GM21423 (cell line): ENCODE results near the gene SLC36A2.
"Not testable (repeated sequence)": the region's sequence is repeated elsewhere in the genome, so short reads cannot be mapped to it uniquely, and the experiment has no call there.

Source experiments
- ATAC-seq: cut with Tn5 transposase; IDR thresholded peaks from one replicate; pipeline ENCODE4 v1.9.1; 2021; ENCODE audit warnings: mild to moderate bottlenecking, moderate library complexity; ENCODE audit not compliant: unreplicated experiment

The SLC36A2 gene

DNA sequence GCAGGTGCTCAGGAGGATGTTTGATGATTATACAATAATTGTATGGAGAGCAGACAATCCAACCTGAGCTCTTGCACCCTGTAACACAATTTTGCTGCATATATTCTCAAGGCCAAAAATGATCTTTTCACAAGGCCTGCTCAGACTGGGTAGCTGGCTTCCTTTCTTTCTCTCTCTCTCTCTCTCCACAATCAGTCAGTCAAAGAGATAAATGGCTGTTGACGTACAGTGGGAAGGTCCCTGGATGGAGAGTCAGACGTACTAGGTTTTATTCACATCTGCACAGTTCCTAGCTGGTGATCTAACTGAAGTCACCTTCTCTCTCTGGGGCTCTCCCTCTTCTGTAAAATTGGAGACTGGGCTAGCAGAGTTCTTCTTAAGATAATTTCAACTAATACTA is 19.8 kb downstream of the SLC36A2 start:
- ATAC-seq: no peak

DNA sequence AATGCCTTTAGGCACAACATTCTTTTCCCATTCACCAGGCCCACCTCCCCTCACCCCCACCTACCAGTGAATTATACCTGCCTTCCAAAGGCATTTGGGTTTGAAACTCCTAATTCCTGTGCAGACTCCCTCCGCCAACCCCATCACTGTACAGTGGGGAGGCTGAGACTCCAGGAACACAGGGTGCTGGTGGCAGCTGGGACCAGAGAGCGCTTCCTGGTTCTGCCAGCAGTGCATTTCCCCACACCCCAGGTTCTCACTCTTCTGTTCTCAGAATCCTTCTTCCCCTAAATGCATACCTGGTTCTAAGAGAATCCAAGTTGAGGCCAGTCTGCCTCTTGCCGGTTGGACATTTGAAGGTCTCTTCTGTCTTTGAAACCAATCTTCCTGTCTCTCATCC is 21.1 kb downstream of the SLC36A2 start:
- ATAC-seq: no peak

DNA sequence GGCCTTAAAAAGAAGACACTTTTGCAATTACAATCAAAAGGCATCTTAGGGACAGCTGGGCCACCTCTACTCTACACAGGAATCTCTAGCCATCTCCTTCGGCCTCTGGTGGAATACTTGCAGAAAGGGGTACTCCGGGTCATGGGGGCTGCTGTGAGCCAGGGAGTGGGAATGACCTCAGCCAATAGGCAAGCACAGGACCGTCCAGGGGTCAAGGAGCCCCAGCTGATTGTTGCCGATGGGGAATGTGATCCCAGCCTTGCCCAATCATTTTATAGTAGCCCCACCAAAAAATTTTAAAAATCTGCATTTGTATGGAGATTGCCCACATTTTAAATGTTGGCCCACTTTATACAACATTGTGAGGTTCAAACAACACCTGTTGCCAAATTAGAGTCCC is 26.9 kb downstream of the SLC36A2 start:
- no peak for ATAC-seq

DNA sequence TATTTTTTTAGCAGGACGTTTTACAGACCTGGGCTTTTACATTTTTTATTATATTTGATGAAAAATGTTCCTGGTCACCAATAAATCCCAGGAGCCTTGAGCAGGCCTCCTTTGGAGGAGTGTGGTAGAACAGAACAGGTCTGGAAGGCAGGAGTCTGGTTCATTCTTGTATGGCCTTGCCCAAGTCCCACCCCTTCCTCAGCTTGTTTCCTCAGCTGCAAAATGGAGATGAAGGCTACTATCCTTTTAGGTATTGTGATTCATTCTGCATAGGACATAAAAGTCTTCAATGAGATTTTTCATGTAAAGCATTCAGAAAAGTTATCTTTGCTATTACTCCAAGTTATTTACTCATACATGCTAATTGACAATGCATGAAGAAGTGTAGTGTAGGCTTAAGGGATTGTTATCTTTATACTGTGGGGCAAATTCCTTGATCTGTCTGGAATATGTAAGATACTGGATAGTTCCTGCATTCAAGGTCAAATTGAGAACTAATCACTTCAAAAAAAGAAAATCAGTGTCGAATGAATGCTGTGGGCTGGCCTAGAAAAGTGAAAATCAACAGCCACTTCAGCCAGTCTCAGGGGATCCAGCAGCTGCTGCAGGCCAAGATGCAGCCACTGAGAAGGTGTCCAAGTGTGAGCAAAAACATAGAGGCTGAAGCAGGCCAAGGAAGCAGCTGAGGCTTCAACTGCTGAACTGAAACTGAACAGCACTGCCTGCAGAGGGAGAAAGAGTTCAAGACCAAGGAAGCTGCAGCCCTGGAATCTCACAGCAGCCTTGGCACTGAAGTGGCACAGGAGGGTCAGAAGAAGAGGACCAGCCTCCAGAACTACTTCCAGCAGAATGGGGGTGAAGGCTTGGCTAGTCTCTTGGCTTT is 28.3 kb downstream of the SLC36A2 start:
- peak; percentile 61 for ATAC-seq

DNA sequence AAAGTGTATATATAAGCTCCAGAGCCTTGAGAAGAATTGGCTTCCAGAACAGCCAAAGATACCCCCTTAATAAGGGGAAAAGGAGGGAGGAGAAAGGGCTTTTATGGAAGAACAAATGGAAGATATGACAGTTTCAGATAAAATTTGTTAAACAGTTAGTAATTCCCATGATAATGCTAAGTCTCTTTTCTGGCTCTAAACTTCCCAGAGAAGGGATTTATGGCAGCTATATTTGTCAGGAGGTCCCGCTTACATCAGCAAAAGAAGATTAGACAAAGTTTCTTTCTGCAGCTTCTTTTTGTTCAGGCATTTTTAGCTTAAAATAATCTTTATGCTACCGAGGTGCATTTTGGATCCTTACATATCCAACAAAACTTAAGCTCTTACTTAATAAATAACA is 29.5 kb downstream of the SLC36A2 start:
- no peak for ATAC-seq

DNA sequence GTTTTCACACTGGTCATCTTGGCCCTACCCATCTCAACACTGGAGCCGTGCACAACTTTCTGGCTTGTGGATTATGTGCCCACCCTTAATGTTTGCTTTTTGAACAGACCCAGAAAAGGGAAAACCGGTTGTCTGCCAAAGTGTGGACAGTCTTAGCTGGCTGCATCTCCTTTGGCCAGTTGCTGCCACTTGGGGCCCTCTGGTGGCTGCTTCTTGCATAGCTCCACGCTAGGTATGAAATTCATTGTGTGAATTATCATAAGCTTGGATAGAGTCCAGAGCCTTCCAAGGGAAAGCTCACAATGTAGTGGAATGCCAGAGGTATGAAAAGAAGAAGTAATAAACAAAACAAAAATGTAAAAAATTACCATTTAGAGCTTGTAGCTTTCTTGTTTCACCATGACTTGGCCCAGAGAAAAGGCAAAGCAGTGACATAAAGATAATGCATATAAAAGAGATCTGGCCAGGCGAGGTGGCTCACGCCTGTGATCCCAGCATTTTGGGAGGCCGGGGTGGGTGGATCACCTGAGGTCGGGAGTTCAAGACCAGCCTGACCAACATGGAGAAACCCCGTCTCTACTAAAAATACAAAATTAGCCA is 31.3 kb downstream of the SLC36A2 start:
- ATAC-seq: peak; percentile 88

DNA sequence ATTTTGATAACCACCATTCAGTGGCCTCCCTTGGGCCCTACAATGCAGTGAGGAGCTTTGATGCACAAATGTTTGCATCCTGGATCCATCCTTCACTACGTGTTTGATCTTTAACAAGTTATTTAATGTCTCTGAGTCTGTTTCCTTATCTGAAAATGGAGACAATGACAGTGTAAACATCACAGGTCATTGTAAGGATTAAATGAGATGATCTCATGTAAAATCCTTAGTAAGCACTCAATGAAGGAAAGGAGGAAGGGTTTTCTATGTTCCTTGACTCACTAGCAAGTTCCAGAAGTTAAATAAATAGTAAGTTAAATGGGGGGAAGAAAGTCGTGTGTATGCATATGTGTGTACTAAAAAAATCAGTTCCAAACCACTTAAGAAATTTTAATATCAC is 34.0 kb downstream of the SLC36A2 start:
- ATAC-seq: no peak

DNA sequence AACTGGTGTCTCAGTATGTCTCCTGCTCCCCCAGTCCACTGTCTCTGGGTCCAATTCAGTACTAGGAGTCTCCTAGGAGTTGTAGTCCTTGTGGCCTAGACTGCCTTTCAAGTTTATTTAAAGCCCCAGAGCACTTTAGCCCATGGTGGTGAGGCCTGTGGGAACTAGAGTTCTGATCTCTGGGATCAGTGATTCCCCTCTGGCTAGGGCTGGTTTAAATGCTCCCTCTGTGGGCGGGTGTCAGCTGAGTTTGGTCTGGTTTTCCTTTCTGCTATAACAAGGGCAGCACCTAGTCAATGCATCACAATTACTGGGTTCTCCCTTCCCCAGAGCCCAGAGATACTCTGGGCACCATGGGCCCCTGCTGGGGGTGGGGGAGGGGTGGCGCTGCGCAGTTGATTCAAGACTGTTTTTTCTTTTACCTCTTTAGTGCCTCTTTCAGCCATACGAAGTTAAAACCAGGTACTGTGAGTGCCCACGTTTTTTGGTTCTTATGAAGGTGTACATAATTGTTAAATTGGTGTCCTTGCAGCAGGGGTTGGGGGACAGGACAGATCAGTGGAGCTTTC is 34.5 kb downstream of the SLC36A2 start:
- ATAC-seq: no peak

DNA sequence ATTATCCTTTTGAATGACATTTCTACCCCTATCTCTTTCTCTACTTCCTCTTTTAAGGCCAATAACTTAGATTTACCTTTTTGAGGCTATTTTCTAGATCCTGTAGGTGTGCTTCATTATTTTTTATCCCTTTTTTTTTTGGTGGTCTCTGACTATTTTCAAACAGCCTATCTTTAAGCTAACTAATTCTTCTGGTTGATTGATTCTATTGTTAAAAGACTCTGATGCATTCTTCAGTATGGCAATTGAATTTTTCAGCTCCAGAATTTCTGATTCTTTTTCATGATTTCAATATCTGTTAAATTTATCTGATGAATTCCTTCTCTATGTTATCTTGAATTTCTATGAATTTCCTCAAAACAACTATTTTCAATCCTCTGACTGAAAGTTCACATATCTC is 36.4 kb downstream of the SLC36A2 start:
- no peak for ATAC-seq

DNA sequence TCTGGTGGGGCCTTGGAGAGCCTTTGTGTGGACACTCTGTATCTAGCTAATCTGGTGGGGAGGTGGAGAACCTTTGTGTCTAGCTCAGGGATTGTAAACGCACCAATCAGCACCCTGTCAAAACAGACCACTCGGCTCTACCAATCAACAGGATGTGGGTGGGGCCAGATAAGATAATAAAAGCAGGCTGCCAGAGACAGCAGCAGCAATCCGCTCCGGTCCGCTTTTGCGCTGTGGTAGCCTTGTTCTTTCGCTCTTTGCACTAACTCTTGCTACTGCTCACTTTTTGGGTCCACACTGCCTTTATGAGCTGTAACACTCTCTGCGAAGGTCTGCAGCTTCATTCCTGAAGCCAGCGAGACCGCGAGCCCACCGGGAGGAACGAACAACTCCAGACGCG is 37.5 kb downstream of the SLC36A2 start:
- ATAC-seq: not testable (repeated sequence)

DNA sequence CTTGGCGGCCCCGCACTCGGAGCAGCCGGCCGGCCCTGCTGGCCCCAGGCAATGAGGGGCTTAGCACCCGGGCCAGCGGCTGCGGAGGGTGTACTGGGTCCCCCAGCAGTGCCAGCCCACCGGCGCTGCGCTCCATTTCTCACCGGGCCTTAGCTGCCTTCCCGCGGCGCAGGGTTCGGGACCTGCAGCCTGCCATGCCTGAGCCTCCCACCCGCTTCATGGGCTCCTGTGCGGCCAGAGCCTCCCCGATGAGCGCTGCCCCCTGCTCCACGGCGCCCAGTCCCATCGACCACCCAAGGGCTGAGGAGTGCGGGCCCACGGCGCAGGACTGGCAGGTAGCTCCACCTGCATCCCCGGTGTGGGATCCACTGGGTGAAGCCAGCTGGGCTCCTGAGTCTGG is 38.1 kb downstream of the SLC36A2 start:
- not testable (repeated sequence) for ATAC-seq

DNA sequence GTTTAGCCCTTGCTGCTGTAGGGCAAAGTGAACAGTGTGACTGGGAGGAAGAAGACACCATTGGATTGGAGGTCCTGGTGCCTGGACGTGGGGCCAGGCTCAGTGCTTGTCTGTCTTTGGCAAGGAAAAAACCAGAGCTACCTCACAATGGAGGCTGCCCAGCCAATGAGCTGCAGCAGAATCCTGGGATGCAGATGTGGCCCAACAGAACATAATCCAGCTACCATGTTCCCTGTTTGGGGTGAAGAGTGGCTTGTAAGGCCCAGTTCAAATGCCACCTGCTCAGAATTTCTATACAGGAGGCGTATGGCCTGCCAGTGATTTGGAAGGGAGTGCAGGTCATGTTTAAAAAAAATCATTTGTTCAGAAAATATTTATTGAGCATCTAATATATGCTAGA is 43.7 kb downstream of the SLC36A2 start, which contains the start of gene SLC36A3:
Gene SLC36A3 (minus strand): TSS at position 101 of the 400 bp plus-strand sequence. CDS start 412 bp downstream, outside the sequence.
- no peak for ATAC-seq

DNA sequence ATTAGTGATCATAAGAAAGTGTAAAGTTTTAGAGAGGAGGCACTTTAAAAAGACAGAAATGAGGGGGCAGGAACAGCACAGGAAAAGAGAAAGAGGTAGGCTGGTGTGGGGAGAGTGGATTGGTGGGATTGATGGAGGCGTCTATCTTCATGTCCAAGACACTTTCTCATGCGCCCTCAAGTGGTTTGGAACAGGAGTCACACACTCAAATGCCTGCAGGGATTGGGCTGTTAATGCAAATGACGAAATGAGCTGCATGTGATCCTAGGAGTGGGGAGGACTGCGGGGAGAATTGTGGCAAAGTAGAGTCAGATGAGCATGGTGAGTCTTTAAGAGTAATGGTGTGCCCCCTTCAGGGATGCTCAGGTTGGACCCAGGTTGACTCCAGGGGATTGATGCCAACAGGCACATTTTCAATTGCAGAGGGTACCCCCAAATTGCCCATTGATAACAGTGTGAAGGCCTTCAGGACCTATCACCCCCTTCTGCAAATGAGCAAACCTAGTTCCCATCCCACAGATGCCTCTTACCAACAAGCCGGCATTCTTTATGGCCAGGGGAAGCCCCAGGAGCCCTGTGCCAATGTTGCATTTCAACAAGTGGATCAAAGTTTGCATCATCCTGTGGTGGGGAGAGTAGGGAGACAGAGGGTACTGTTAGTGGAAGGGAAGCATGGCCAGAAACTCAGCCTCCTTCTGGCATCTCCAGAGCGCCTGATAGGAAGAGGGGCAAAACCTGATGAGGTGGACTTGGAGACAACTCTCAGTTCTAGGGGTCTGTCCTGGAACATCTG is 49.1 kb downstream of the SLC36A2 start:
- peak; percentile 98 for ATAC-seq

DNA sequence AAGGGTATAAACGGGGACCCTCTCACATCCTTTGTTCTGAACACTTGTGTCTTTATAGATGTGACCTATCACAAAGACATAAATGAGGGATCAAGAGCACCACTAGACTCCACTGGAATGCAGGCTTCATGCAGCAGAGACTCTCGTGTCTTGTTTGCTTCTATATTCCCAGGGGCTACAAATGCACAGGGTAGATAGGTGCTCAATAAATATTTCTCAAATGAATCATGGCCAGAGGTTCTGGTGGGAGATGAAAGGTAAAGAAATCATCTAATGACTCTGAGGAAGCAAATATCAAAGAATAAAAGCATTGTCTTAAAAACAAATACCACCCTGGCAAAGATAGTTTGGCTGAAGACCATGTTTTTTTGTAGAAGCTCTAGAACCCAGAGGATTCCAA is 50.4 kb downstream of the SLC36A2 start:
- ATAC-seq: no peak

DNA sequence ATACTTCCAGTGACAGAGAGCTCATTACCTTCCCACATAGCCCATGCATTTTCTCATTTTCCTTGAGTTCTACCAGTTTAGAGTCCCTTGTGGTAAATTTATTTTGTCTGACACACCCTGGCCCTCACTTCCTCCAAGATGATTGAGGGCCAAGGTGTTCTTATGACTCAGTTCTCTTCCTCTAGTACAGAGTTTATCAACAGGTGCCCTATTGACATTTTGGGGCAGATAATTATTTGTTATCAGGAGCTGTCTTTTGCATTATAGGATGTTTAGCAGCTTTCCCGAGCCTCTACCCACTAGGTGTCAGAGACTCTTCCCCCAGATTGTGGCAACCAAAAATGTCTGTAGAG is 50.9 kb downstream of the SLC36A2 start:
- no peak for ATAC-seq

DNA sequence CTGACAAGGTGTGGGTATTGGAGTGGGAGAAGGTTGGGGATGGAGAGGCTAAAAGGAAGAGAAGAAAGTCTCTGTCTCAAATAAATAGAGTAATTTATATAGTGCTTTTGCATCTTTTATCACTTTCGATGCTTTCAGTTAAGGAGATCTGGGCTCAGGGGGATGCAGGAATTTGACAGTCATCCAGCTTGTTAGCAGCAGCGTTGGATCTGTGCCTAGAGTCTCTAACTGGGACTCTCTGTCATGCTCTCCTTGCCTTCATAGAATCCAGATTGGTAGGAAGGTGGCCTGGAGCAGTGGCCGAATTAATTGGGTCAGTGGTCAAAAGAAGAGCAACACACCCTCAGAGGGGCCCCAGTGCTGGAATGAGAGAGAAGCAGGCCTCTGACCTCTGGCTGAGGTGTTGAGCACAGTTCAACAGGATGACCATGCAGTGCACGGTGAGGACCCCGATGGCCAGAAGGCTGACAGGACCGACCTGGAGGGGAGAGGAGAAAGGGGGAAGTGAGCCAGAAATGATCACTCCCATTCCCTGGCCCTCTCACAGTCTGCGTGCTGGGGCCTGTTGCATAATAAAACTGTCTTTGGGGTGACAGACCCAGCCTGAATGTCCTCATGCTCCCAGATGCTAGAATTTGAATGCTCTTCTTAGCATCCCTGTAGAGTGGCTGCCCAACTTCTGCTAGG is 51.4 kb downstream of the SLC36A2 start:
- no peak for ATAC-seq

DNA sequence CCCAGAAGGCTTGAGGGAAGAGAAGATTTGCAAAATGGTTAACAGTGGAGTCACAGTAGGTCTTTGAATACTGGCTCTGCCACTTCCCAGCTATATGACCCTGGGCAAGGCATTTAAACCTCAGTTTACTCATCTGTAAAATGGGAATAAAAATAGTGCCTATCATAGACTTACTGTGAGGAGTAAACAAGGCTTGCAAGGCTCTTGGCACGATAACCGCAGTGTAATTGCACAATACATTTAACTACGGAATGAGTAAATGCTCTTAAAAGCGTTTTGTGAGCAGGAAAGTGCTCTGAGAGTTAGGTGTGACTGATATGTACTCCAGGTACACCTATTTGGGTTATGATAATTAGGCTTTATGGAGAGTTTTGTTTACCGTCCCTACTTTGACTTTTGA is 52.2 kb downstream of the SLC36A2 start:
- no peak for ATAC-seq

DNA sequence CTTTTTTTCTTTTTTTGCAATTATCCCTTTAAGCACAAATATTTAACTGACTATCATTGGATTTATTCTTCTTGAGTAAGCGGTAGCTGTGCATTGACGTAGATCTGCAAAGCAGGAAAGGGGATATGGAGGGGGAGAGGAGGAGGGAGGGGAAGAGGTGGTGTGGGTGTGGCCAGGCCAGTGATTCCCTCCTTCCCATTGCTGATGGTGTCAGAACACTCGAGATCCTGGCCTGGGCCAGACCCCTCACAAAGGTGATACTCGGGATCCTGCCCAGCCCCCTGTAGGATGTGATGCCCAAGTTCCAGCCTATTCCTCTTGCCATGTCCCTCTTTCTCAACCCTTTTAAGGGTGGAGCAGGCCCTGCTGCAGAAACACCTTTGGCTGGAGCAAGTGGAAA is 53.7 kb downstream of the SLC36A2 start:
- ATAC-seq: no peak

DNA sequence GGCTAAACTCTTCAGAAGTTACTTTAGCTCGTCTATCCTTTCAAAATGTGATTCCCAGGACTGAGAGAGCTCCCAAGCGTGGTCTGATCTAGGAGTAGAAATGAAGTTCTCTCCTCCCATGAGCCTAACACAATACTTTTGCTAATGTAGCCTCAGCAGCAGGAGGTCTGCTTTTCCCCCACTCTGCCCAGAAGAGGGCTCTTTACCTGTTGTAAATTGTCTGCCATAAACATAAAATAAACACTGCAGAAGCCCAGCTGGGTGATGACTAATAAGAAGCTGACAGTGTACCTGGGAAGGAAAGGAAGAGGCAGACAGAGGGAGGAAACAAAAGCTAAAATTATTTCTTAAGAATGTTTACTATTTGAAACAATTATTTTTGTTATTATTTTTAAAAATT is 59.2 kb downstream of the SLC36A2 start:
- no peak for ATAC-seq

DNA sequence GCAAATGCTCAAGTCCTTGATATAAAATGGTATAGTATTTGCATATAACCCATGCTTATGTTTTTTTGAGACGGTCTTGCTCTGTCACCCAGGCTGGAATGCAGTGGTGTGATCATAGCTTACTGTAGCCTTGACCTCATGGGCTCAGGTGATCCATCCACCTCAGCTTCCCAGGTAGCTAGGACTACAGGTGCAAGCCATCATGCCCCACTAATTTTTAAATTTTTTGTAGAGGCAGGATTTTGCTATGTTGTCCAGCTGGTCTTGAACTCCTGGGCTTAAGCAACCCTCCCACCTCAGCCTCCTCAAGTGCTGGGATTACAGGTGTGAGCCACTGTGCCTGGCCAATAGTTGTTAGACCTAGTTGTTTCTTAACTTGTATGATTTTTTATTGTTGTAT is 61.1 kb downstream of the SLC36A2 start:
- ATAC-seq: no peak

DNA sequence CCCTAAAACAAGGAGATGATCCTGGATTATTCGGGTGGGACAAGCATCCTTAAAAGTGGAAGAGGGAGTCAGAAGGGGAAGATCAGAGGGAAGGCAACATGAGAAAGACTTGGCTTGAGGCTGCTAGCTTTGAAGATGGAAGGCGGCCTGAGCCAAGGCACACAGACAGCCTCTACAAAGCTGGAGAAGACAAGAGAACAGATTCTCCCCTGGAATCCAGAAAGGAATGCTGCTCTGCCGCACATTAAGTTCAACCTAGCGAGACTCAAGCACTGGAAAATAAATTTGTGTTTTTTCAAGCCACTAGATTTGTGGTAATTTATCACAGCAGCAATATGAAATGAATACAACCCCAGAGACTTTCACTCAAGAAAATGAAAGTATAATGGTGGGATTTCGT is 61.7 kb downstream of the SLC36A2 start:
- no peak for ATAC-seq
